T-helper 9 cell (primary cell): ENCODE data around the gene DDX10.

ENCODE experiments used
- DNase-seq: peaks from one replicate; pipeline ENCODE4 v3.0.0-alpha.2; 2020

Gene DDX10

DNA sequence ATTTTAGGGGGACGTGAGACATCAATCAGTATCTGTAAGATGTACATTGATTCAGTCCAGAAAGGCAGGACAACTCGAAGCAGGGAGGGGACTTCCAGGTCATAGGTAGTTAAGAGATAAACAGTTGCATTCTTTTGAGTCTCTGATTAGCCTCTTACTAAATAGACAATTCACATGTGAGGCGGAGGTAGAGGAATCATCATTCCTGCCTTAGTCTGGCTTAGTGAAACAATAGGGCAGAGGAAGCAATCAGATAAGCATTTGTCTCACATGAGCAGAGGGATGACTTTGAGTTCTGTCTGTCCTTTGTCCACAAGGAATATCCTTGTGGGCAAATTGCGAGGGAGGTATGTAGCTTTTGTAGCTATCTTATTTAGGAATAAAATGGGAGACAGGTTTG is 248.3 kb downstream of the DDX10 start:
- DNase-seq: no peak

DNA sequence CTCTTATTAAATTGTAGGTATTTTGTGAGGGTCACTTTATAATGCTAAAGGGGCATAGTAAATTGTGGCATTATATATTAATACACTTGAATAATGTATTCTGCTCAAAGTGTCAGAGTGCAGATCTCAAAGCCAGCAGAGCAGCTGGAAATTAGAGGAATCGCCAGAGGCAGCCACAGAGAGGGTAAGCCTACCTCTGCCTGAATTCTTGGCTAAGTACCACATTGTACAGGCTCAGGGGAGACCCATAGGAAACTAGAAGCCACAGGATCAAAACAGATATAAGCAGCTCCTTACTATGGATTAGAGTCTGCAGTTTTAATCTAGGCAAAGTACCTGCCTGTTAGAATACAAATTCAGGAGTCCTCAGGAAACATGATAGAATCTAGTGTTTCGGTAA is 249.3 kb downstream of the DDX10 start:
- DNase-seq: no peak

DNA sequence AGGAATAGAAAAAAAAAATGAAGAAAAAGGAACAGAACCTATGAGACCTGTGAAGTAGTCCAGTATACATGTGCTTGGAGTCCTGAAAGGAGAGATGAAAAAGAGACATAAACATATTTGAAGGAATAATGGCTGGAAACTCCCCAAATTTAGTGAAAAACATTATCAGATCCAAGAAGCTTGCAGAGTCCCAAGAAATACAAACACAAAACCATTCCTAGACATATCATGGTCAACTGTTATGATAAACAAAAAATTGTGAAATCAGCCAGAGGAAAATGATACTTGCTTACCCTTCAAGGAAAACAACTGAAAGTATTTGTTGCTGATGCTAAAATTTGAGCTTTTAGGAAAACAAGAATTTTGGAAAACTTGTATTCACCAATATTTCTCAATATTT is 250.1 kb downstream of the DDX10 start:
- no peak for DNase-seq

DNA sequence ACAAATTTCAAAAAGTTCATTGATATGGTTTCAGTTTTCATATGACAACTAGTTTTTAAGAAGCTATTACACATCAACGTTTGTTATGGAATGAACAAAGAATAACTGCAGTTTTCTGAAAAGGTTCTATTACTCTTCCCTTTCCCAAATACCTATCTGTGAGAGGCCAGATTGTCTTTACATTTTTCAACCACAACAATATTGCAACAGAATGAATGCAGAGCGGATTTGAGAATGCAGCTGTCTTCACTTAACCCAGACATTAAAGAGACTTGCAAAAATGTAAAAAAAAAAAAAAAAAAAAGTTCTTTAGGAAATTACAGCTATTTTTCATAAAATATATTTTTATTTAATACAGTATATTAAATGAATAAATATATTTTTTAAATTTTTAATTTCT is 250.8 kb downstream of the DDX10 start:
- DNase-seq: no peak

DNA sequence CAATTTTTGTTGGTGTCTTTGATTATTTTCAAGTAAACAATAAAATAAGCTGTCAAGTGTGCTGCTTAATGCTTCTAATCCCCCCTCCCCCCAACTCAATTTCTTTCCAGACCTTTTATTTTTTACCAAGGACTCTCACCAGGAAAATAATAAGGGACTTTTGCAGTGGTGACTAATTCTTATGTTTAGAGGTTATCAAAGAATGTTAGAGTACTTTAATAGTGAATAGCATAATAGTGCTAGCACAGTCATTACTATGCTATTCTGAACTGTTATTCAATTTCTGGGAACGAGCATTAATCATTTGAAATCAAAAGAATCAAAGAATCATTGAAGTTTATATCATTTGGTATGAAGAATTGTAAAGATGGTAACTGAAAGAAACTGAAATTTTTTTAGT is 251.4 kb downstream of the DDX10 start:
- no peak for DNase-seq

DNA sequence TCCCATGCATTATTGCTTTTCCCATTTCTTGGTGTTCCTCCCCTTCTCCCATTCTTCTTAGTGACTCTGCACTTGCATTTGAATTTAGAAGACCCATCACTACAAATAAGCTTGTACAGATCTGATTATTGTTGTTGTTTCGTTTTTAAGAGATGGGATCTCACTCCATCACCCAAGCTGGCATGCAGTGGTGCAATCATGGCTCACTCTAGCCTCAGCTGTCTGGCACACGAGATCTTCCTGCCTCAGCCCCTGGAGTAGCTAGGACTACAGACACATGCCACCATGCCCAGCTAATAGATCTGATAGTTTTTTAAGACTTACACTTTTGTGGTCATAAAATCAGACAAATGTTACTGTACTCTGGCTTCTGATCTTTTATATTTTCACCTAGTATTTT is 252.1 kb downstream of the DDX10 start:
- no peak for DNase-seq

DNA sequence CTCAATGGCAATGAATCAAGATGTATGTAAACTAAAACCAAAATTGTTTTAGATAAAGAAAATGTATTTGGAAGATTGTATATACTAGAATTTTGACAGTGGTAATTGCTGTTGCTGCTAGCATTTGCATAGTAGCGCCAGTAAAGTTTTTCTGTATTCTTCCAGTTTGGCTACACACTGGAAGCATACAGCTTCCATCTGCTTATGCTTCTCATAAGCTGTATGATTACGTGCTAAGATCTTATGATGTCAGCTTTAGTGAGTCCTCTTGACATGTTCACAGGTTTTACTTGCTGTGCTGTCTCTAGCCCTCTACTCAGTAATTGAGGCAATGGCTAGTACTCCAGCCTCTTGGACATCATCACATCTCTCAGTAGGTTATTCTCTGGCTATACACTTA is 256.3 kb downstream of the DDX10 start:
- no peak for DNase-seq

DNA sequence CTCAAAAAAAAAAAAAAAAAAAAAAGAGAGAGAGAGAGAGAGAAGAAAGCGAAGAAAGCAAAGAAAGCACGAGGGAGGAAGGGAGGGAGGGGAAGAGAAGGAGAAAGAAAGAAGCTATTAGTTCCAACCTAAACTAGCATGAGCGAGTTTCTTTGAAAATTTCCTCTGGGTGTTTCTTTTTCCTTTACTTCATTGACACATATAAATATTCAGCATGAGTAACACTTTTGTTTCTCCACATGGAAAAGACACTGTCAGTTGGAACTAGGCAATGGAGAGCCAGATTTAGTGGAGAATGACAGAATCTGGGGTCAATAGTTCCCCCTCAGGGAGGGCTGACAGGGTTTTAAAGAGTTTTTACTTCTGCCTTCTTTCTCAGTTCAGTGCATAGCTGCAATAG is 257.4 kb downstream of the DDX10 start:
- no peak for DNase-seq

DNA sequence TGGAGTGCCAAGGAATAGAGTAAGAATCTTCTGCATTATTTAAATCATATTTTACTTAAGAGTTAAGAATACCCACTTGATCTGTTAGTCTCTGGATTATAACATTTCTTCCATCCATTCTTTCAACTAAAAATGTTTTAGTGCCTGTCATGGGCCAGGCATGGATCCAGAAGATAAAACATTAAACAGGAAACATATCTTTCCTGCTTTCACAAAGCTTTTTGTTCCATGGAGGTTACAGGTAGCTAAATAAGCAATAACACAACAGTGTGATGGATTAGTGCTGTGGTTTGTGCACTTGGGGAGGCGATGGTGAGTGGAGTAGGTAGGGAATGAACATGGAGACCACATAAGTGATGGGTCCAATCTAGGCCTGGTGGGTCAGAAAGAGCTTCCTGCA is 258.5 kb downstream of the DDX10 start:
- DNase-seq: no peak

DNA sequence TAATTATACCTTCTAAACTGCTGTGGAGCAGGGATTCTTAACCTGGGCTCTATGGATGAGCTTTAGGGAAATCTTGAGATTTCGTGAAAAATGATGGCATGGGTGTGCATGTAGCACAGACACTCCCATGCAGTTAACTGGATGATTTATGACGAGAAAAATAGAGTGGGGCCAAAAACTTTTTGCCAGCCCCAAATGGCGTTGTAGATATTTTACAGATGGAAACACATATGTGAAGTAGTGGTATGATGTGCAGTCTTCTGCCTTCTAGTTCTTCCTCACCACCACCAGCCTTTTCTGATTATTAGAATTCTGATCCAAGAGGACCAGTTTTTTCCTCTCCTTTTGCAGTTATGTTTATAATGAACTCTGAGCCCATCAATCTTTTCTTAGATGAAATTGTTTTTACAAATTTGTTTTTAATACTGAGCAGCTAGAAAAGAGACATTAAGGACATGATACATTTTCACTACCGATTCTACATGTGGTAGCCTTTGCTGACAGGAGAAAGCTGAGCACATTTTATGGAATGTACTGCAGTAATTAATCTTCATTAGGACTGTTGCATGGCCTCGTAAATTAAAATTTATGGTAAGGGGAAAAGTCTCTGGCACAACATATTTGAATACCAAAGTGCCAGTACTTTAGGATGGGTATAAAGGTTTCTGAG is 261.4 kb downstream of the DDX10 start:
- DNase-seq: no peak

DNA sequence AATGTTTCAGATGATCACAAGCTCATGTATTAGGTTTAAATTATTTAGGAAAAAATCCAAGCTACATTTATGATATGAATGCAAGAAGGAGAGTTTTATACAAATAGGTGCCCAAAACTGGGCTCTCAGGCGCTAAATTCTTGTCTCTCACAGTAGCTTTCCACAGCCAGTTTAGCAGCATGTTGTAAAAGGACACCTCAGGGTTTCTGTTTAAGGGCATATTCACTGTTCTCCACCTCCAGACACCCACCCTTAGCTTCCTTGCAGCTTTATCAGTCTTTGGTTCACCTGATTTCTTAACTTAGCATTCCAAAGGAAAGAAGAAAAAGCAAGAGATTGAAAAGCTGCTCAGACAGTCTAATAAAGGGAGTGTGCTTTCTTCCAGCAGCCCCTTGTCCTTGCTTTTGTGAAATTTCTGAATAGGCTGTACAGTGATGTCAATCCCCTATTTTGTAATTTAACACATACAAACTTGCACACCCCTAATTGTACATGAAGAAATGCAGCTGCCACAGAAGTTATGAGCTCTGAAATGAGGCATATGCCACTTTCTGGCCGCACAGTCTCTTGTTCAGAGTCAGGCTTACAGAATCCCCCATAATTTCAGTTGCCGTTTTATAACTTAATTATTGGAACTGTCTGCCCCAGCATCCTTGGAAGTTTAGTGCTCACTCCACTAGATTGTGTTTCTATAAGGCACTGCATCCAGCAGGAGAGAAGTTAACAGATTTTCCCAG is 262.1 kb downstream of the DDX10 start:
- no peak for DNase-seq

DNA sequence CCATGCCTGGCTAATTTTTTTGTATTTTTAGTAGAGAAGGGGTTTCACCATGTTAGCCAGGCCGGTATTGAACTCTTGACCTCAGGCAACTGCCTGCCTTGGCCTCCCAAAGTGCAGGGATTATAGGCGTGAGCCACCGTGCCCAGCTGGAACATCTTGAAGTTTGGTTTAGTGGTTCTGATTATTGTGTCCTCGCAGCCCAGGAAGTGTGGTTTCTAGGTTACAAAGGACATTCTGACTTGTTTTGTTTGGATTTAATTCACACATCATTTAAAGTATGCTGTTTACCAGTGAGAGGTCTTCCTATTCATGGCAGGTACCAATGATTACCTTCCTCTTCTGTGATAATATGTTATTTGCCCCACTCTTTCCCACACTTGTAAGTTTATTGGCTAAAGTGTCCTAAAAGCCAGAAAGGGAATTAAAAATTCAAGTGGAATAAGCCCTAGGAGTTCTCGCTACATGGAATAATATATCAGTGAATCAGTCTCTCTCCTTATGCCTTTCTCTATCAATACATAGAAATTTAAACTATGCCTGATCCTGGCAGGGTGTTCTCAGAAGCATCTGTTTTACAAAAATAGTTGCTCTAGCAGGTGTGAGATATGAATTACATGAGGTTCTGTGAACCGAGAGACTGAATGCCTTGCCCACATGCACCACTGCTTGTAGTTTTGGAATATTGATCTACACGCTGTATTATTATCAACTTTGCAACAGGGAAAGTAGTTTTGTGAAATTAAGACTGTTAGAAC is 263.1 kb downstream of the DDX10 start:
- no peak for DNase-seq

DNA sequence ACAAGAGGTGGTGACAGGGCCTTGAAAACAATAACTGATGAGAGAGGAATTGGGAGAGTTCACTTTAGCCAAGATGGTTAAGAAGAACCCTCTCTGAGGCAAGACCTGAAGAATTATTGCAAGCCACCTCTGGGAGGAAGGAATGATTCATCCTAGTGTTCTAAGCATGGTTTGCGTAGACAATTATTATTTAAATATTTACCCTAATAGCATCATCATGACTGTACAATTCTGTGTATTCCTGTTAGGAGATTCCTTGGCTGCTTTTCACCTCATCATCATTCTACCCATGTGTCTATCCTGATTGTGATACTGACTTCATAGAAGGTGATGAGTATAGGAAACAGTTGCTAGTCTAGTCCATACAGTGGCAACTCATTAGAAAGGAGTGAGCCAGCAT is 264.4 kb downstream of the DDX10 start:
- DNase-seq: no peak

DNA sequence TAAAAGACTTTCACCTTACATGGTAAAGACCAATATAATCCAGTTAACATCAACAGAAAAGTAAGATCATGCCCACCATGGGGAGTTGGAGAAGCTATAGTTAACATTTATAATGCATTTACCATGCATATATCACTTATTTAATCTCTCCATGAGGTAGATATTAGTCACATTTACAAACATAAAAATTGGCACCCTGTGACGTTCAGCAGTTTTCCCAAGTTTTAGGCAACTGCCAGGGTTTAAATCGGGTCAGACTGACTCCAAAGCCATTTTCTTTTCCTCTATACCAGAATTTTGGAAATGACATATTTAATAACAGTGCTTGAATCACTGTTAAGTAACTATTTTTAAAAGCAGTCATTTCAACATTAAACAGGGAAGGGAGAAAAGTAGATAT is 266.3 kb downstream of the DDX10 start:
- DNase-seq: no peak

DNA sequence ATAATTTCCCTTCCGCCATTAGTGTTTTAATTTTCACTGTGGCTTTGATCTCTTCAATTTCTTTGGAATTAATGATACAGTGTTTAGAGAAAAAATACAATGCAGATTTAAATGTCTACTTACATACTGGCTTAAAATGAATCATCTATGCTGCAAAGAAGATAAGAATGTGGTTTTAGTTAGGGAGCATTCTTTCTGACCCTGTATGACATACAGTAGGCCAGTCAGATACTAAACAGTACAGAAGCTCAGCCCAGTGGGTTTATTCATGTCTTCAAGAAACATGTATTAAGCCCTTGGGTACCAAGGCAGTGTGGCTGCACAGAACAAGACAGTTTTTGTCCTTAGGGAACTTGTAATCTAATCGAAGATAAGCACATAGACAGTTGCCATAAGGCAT is 268.8 kb downstream of the DDX10 start:
- no peak for DNase-seq

DNA sequence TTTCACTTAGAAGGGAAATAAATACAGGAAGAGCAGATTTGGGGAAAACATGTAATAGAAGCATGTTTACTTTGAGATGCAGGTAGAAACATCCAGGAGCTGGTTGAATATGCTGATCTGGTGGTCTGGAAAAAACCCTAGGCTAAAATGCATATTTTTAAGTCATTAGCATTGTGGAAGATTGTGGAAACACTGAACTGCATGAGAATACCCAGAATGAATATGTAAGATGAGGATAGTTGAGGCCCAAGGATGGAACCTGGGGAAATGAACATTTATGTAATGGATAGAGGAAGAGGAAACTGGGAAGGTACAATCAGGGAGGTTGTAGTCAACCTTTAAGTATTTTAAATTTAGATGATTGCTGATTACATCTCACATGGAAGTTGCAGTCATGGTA is 269.4 kb downstream of the DDX10 start:
- DNase-seq: no peak

DNA sequence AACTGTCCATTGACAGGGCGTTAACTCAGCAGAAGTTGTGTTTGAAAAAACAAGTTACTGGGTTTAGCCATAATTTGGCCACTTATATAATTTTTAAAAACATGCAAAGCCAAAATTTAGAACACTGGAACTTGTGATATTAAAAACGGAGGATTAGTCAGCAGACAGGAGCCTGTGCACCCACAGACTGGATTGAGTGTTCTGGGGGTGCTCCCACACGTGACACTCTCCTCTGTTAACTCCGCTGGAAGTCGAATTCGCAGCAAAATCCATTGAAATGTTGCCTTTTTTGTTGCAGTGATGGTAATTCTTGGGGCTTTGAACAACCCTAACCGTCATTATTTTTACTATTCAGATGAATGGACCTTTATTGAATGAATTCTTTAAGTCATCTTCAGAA is 269.8 kb downstream of the DDX10 start:
- DNase-seq: no peak

DNA sequence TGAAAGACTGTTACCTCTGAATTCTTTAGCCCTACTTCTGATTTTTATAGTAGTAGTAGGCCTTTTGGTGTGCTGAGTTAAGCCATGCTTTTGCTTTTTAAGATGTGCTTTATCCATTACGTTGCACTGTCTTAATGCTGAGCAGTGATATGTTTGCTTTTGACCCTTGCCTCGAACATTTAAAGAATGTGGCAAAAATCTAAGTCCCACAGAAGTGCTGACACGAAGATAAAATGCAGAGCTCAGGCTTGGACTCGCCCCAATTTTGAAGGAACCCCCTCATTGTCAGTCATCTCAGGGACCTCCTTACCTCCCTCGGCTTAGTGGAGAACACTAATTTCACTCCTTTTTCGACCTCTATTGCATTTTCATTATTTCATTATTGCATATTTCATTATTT is 272.9 kb downstream of the DDX10 start:
- no peak for DNase-seq

DNA sequence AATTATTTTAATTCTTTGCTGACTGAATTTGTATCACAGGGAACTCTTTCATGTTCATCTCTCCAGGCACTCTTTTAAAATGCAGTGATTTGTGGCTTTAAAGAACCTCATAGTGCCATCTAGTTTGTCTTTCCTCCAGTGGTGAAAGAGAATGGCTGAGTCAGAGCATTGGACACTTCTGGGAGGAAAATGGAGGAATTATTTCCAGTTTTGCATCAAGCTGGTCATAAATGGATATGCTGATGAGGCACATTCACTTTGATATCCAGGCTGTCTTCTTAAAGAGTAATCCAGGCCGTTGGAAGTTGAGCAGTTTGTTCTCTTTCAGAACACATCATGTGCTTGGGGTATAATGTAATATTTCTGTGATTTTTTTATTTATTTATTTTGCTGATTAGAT is 273.7 kb downstream of the DDX10 start:
- no peak for DNase-seq

DNA sequence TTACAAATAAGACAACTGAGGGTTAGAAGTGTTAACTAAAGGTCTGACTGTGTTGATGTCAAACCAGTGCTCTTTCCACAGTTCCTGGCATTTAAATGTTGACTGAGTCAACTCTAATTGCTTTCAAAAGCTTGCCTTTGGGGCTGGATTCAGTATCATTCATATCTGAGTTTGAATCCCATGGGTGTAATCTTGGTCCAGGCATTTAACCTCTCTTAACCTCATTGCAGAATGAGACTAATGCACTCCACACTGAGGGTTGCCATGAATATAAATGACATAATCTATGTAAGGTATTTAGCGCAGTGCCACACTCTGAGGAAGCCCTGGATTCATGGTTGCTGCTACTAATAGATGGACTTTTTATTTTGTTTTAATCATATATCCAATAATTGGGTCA is 274.3 kb downstream of the DDX10 start:
- DNase-seq: no peak

DNA sequence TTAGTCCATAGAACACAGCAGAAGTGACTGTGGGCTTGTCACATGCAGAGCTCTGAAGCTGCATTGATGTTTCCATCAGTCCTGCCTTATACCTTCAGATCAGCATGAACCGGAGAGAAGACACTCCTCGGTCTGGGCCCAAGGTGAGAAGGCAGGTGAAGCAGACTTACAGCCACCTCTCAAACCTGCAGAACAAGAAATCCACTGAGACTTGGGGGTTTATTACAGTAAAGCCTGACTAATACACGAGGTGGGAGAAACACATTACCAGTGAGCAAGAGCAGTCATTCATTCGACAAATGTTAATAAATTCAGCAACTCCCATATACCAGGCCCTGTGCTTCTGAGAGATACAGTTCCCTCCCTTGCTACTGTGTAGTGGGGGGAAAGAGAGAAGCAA is 279.0 kb downstream of the DDX10 start:
- no peak for DNase-seq

DNA sequence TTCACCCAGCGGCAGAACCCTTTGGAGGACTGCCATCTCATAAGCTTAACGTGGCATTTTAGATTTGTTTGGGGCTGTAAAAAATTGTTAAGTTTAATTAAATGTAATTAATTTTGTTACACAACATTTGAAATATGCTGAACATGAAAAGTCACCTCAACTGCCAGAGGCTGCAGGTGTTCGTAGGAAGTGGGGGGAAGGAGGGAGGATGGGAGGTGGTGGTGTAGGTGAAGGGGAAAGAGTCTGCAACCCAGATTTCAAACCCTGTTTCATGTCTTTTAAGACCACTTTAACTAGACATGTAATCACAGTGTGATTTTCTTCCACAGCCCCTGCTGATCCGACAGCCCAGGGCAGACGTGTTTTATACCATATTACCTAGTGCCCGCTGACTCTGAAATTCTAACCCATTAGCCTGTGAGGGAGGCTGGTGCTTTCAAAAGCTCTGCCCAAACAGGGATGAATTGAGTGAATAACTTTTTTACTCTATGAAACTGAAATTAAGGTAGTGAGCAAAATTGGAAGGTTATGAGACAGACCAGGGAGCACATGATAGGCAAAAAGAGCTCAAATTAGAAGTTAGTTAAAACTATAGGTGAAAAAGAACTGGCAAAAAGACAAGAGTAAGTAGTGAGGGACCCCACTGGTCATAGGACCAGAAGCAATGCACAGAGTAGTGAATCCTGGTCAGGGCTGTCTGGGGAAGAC is 279.8 kb downstream of the DDX10 start:
- DNase-seq: no peak

DNA sequence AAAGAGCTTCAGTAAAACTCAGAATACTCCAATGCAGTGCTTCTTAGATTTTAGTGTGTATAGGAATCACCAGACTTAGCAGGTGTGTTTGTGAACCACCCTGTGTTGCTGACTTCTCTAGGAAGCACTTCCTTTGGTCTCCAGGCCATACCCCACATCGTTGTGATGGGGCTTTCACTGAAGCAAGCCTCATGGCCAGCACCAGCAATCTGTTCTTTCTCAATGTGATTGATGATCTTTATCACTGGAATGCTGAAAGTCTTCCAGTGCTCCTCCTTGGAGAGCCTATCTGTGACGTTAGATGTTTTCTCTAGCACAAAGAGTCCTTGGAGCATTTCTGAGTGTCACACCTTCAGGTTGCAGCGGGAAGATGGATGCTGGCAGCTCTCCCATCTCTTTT is 280.5 kb downstream of the DDX10 start:
- DNase-seq: no peak
